GM12801 (cell line): ENCODE results near the gene PHF11.

Experiments
- CTCF ChIP-seq: IDR thresholded peaks from one replicate; pipeline ENCODE4 v1.5.1; 2011; ENCODE audit warnings: control low read depth; ENCODE audit not compliant: insufficient read length; ENCODE audit errors: extremely low read depth

PHF11 gene

GRCh38 chr13:49454388-49455006 is 41.3 kb upstream of the PHF11 start:
- TF ChIP-seq CTCF, result no peak

- TF ChIP-seq CTCF, result no peak
Measured at GRCh38 chr13:49455007-49455398, 40.8 kb upstream of the PHF11 start.

GRCh38 chr13:49456156-49456555 is 39.6 kb upstream of the PHF11 start:
- TF ChIP-seq CTCF, result no peak

GRCh38 chr13:49457221-49457620 is 38.5 kb upstream of the PHF11 start:
- TF ChIP-seq CTCF, result no peak

- no peak for TF ChIP-seq CTCF
Measured at GRCh38 chr13:49459580-49459979, 36.2 kb upstream of the PHF11 start.

- TF ChIP-seq CTCF, result no peak
Measured at GRCh38 chr13:49464085-49464484, 31.7 kb upstream of the PHF11 start.

- no peak for TF ChIP-seq CTCF
Measured at GRCh38 chr13:49464621-49465325, 31.0 kb upstream of the PHF11 start.
